C4-2B (cell line): ENCODE results near the gene NHLRC4.

Experiments used
- ZFX ChIP-seq: fragments of 450-650 bp; IDR thresholded peaks from 2 replicates; pipeline ENCODE4 v1.6.1; 2017
- TF ChIP-seq, protein P1 (sequence below): fragments of 450-650 bp; conservative IDR thresholded peaks from 2 replicates; pipeline ENCODE4 v1.5.1; 2017; ENCODE audit warnings: mild to moderate bottlenecking

DNA sequence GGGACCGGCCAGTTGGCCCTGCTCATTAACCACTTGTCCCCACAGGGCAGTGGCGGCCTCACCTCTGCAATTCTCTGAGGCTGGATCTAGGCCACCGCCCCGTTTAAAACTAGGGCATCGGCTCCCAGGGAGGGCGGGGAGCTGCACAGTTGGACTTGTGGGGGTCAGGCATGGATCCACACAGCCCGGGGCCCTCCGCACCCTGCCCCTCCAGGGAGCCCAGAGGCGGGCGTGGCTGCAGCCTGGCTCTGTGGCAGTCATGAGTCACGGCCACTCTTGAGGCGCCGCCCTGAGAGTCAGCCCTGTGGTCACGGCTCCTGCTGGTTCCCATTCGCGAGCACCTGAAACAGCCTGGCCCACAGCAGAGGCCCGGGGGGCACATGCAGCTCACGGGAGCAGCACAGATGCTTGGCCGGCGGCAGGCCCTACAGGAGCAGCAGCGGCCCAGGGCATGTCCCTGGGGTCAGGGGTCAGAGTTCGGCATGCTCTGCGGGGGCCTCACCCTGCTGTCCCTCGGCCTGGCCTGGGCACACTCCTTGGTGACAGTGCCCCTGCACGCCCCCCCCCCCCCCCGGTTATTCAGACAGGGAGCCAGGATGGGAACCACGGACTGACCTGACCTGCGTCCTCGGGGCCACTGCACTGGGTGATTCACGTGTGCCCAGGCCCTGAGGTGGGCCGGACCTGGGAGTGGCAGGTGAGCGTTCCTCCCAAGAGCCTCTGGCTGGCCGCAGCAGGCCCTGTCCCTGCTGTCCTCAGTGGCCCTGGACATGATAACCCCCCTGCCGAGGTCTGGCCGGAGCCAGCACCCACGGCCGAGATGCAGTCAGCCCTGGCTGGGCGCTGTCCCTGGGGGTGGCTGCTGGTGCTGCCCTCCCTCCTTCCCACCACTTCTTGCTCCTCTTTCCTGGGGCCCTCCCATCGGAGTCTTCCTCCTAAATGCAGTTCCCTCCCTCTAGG lies 31.1 kb upstream of the NHLRC4 start:
- TF ChIP-seq, protein P1, sequence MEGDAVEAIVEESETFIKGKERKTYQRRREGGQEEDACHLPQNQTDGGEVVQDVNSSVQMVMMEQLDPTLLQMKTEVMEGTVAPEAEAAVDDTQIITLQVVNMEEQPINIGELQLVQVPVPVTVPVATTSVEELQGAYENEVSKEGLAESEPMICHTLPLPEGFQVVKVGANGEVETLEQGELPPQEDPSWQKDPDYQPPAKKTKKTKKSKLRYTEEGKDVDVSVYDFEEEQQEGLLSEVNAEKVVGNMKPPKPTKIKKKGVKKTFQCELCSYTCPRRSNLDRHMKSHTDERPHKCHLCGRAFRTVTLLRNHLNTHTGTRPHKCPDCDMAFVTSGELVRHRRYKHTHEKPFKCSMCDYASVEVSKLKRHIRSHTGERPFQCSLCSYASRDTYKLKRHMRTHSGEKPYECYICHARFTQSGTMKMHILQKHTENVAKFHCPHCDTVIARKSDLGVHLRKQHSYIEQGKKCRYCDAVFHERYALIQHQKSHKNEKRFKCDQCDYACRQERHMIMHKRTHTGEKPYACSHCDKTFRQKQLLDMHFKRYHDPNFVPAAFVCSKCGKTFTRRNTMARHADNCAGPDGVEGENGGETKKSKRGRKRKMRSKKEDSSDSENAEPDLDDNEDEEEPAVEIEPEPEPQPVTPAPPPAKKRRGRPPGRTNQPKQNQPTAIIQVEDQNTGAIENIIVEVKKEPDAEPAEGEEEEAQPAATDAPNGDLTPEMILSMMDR = no peak
- TF ChIP-seq ZFX = no peak
